HG03280 (cell line): ENCODE results near the gene DLGAP3.

Experiments used
- ATAC-seq: cut with Tn5 transposase; IDR thresholded peaks from one replicate; pipeline ENCODE4 v1.9.1; 2021; ENCODE audit warnings: mild to moderate bottlenecking, moderate library complexity; ENCODE audit not compliant: unreplicated experiment

DLGAP3 gene

DNA sequence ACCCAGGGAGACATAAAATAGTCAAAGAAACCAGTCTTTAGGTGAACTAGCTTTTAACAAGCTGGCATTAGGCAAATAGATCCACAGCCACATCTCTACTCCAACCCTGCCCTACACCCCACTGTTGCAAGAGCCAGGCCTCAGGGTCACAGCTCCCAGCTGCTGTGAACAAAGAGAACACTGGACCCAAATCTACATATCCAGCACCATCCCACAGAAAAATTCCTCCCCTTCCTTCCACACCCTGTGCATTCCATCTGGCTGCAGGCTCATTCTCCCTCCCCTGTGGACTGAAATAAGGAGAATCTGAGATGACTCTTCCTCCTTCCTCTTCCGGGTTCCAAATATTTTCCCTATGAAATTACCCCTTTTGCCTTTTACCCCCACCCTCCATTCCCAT, 23.2 kb downstream of the DLGAP3 start:
- no peak for ATAC-seq

DNA sequence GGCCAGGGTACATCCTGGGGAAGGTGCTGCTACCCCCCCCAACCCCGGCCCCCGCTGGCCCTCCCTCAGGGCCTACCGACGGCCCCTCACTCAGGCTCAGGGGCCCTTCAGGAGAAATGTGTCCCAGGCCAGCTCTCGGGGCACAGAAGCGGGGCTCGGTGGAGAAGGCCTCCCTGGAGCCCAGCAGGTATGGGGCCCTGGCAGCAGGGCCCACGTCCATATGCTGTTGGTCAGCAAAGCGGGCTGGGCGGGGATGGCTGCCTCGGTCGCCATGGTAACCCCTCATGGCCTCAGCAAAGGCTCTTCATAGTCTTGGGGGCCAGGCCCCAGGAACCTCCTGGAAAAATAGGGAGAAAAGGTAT, 24.4 kb downstream of the DLGAP3 start:
- ATAC-seq: no peak

DNA sequence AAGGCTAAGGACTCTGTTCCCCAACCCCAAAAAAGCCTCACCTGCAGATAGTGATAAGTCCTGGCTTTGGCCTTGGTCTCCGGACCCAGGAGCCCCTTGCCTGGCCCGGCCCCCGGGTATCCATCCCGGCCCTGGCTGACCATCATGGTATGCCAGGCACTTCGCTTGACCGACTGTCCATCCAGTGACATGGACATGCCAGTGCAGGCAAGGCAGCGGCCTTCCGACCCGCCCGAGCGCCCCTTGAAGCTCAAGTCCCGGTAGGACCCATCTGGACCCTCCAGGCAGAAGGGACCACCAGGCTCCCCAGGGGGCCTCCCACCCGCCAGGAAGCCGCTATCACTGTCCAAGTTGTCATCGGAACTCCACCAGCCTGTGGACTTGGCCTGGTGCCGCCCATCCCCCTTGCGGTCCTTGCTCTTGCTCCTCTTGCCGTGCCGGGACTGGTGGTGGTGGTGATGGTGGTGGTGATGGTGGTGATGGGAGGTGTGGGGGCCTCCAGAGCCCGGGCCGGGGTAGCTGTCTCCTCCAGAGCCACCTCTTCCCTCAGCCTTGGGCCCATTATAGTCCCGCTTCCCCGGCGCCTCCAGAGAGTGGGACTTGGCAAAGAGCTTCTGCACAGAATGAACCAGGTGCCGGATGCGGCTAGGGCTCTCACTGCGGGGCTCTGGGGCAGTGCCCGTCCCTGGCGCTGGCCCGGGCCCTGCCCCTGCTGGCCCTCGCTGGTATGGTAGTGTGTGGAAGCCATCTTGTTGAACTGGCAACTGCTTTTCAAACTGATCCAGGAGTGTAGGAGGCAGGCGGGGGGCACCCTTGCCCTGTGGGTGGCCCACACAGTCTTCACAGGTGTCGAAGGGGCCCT, 25.0 kb downstream of the DLGAP3 start:
- no peak for ATAC-seq

DNA sequence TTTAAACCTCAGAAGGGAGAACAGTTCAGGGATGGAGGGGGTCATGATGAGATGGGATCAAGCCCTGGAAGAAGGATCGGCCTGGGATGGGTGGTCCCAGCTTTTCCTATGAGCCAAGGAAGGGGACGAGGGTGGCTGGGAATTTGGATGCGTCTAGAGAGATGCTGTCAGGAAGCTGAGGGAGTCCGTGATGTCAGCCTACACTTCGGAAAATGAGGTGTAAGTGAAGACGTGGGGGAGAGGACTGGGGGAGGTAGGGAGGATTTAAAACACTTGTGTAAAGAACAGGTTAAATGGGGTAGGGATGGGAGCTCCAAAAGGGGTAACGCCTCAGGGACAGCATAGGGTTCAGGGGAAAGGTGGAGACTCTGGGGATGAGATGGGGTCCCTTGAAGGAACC, 27.5 kb downstream of the DLGAP3 start:
- no peak for ATAC-seq

DNA sequence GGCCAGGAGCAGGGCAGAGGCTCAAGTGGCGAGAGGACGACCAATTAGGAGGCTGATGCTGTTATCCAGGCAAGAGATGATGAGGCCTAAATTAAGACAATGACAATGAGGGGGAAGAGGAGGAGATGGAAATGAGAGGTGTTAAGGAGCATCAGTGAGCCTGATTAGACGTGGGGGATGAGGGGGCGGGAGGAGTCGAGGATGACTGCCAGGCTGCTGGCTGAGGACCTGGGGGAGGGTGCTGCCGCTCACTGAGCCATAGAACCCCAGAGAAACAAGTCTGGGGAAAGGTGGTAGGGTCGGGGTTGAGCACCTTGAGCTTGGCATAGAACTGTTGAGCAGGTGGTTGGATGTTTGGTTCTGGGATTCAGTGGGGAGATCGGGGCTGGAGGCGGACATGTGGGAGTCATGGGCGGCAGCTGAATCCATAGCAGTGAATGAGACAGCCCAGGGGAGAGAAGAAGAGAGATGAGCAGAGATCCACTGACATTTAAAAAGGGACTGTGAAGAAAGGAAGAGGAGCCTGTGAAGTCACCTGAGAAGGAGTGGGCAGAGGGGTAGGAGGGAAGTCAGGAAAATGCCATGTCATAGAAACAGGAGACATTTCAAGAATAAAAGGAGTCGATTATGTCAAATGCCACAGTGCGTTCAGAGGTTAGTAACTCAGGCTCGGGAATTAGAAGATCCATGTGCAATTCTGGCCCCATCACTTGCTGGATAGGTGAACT, 28.5 kb downstream of the DLGAP3 start:
- no peak for ATAC-seq

DNA sequence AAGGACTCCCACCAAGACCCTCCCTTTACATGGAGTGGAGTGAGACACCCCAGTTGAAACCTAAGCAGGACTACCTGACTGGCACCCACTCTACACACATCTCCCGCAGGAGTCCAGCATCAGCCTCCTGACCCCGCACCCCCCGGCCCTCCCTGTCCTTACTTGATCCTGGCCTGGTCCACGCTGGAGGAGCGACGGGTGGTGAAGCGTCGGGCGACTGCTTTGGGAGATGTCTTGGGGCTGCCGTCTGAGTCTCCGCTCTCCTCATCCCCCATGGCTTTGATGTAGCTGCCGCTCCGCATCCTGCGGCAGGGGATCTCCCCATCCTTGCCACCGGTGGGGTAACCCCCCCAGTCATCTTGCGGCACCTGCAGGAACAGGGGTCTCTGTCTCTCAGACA, 29.5 kb downstream of the DLGAP3 start:
- no peak for ATAC-seq

DNA sequence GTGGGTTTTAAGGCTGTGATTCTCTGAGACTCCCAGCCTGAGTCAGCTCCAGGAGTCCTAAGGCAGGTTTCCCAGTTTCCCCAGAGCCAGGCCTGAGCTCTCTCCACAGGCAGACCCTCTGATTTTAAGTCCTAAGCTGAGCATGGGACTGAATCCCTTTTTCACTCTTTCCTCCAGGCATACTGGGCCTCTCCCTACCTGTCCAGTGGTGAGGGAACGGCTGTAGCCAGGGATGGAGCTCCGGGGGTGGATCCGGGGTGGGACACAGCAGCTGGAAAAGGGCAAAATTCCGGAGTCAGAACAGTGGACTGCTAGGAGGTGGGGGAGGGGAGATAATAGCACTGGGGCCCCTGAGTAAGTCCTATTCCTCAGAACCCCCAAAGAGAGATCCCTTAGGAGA, 30.0 kb downstream of the DLGAP3 start:
- ATAC-seq: no peak

DNA sequence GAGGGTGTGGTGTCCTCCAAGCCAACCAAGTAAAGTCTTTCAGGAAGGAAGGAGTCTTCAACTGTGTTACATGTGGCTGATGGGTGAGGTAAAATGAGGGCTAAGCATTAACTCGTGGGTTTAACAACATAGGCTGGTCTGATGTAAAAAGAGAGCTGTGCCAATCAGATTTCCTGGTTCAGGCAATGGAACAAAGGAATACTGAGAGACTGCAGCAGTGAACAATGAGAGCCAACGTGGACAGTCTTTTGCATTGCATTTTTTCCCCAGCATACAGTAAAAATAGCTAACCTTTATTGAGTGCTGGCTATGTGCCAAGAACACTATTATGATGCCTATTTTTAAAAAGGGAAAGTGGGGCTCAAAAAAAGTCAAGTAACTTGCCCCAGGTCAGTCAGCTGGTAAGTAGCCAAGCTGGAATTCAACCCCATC, 31.1 kb downstream of the DLGAP3 start:
- ATAC-seq: no peak

DNA sequence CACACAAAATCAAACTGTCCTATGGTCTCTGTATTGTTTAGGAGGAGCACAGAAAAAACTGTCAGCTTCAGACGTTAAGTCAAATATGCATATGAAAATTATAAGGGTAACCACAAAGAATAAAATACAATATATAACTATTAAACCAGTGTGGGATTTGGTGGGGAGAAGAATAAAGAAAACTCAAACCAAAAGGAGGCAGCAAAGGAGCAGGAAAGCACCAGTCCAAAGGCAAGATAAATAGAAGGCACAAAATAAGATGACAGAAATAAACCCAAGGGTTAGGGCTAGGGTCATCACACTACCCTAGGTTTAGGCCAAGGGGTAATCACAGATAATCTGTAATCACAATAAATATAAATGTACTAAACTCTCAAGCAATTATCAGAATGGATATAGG, 32.8 kb downstream of the DLGAP3 start:
- no peak for ATAC-seq

DNA sequence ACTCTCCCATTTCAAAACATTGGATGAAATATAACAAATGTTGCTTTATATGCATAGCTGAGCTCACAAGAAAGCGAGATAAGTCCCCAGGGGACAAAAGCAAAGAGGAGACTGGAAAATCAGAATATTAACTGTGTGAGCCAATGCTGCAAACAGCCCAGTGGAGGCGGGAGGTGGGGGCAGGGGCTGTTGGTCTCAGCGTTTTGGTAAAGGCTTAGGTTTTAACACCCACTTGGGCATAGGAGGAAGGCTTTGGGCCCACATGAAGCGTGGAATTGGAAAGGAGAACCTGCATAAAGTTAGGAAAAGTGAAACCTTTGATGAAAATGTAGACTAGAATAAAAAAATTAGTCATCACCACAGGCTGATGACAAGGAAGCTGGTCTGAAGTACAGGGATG, 39.7 kb downstream of the DLGAP3 start:
- no peak for ATAC-seq

DNA sequence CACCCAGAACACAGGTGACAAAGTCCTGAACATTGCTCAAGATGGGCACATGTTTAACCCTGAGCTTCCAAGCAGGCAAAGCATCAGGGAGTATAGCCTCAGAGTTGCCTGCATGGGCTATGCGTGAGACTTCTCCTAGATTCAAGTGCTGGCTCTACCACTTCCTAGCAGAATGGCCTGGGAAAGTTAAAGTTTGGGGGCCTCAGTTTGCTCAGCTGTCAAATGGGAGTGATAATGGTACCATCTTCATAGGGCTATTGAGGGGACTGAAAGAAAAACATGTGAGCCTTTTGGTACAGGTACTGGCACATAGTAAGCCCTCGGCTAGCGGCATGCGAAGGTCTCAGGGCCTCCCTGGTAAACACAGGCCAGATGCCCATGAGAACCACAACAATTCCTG, 41.9 kb downstream of the DLGAP3 start:
- ATAC-seq: no peak

DNA sequence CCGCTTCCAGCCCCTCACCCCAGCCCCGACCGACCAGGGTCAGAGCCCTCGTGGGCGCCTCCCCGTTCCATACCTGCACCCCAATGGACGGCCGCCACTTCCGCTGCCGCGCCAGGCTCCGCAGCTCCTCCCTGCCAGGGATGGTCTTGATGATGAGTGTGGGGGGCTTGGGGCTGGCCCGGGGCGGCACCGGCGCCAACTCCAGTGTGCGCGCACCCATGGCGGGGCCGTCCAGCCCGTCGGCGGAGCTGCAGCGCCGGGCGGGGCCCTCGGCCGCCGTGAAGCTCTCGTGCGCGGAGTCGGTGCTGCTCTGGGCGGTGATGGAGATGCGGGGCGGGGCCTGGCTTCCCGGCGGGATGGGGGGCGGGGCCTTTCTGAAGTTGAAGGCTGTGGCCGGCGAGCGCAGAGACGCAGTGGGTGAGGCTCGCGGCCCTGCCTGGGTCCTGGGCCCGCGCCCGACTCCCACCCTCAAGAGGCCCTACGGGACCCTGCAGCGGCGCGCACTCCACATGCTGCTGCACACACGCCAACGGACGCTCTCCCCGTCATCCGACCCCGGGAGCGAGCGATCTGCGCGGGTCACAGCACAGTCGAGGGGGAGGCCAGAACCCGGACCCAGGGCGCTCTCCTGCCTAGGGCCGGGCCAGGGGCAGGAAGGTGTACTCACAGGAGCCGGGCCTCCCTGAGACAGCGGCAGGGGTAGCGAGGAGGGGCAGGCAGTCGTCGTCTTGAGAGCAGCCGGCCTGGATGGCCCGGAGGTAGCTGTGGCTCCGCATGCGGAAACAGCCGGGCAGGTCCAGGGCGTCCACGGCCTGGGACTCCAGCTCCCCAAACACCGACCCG, 43.8 kb downstream of the DLGAP3 start:
- no peak for ATAC-seq

DNA sequence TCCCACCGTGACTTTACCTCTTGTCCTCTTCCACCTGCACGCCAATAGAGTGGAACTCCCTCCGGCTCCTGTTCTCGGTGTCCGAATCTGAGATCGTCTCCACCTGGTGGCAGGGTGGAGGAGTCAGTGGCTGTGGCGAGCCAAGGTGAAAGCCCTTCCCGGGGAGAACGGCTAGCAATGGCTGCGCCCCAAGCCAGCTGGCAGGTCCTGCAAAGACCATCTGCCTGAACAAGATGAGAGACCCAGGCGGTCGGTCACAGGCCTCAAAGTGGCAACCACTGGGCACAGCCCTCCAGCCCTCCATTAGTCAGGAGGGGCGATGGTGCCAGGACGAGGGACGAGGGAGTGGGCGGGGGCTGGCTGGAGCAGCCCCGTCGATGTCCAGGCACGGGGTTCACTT, 44.5 kb downstream of the DLGAP3 start:
- ATAC-seq: no peak

DNA sequence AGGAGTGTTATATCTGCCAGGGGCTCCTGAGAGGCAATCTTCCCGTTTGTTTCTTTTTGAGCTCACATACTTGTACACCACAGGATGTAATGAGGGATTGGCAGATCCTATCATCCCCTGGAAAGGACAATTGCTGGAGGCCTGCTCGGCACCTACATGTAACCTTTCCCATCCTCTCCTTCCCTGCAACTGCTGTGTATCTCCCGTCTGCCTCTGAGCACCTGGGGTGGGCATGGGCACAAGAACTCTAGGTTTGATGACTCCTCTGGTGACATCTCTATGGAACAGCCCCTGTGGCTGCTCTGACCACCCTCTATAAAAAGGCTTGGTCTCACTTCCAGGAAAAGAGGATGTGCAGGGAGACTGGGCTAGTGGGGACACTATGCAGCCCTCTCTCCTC, 44.9 kb downstream of the DLGAP3 start:
- no peak for ATAC-seq

DNA sequence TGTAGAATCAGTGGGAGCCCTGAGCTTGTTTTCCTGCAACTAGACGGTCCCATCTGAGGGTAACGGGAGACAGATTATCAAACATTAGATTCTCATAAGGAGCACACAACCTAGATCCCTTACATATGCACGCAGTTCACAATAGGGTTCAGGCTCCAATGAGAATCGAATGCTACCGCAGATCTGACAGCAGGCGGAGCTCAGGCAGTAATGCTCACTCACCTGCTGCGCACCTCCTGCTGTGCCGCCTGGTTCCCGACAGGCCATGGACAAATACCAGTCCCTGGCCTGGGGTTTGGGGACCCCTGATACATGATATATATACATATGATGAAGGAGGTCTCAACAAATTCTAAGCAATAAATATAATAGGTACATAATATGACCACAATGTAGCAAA, 50.2 kb downstream of the DLGAP3 start:
- ATAC-seq: no peak

DNA sequence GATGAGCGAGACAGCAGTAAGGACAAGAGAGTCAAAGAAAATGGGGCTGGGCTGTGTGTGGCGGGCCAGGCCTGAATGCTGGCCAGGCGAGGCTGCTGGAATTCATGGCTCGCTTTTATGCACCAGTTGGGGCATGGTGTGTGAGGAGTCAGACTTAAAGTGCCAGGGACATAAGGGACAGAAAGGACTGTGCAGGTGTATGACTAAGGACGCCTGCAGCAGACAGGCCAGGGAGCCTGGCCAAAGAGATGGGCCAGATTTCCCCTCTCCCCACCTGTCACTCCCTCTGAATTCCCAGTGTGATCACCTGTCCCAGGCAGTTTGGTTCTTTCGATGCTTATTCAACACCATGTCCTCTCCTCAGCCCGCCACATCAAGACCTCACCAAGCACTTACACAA, 53.0 kb downstream of the DLGAP3 start:
- ATAC-seq: no peak

DNA sequence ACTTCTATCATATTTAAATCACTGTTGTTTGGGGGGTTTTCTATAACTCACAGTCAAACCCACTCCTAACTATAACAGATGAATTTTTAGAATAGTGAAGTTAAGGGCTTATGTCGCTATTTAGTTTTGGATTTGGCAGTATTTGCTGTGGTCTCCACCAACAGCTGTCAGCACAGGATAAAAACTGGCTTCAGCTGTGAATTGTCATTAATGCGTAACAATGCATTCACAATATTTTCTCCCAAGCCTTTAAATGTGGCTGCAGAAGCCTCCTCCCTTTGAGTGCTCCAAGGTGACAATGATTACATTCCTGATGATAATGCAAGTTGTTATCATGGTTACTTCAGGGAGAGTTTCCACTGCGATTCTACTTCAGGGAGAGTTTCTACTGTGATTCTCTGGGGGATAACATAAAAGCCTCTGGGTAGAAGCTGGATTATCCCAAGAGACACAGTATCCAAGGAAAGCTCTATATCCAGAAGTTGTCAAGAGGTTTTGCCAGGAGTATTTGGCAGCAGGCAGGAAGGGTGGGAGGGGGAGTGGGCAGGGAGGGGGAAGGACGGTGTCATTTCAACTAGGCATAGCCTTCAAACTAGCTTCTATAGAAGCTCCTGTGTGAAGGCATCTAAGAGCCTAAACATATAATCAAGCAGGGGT, 55.0 kb downstream of the DLGAP3 start:
- no peak for ATAC-seq

DNA sequence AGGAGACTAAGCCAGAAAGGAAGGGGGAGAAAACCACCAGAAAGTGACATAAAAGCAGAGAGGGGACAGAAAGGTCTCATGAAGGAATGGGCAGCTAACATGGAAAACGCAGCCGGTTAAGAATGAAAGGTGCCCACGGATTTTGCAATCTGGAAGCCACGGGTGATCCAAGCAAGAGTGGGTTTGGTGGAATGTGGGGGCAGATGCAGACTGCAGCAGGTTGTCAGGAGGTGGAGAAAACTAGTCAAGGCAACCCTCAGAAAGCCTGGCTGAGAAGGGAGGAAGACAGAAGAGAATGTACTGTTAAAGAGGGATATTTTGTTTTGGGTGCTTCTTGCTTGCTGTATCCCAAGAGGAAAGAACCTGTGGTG, 57.3 kb downstream of the DLGAP3 start:
- ATAC-seq: no peak

DNA sequence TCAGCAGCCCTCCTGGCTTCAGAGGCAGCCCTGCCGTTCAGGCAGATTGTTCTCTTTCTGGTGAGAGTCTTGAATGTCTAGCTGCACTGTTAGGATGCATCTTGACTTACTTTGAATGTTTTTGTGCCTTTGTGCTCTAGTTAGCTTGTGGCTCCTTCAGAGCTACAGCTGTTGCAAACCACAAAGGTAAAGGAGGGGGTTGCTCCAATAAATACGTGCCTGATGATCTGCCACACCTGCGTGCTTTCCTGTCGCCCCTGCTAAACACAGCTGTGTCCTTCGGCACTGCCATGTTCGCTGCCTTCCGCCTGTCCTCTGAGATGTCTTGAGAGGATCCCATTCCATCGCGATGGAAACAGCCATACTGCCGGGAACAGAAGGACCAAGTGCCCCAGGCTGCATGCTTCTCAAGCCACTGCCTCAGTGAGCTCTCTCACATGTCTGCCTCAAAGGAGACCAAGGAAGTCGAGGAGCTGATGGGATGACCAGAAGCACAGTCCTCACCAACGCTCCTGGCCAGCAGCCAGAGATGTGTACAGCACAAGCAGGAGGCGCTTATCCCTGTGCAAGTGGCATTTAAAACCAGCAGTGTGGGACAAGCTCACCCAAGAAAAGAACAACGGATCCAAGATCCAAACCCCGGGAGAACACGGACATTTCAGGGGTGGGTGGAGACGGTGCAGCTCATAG, 57.9 kb downstream of the DLGAP3 start:
- ATAC-seq: no peak

DNA sequence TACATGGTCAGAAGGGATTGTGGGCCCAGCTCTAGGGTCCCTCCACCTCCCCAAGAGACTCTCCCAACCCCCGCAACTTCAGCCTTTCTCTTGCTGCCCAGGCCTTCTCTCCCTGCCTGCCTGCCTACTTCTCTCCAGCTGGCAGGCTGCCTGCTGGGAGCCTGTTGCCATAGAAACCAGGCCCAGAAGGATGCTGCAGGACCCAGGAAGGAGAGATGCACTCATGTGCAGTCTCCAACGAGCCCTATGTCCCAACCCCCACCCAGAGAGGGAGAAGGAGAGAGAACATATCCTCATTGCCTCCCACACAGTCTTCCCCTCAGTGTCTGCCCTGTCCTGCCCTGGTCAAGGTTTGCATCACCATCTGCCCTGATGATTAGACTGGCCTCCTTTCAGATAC, 59.1 kb downstream of the DLGAP3 start:
- no peak for ATAC-seq

DNA sequence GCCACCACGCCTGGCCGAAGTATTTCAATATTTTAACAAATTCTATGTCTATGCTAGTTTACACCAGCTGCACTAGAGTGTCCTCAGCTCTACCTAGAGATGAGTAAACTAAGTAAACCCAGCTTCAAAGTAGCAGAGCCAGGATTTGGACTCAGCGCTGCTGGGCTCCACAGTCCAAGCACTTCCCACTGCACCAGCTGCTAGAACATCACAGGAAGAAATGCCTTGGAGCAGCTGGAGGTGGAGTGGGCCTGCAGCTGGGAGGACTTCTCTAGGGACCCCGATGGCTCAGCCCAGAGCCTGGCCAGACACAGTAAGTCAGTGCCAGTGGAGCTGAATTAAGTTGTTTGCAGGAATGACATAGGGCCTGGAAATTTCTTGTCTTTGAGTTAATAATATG, 59.7 kb downstream of the DLGAP3 start:
- no peak for ATAC-seq
